G401 (cell line): ENCODE data around the gene CYP24A1. TPM values are rescaled to one million over a fixed set of nuclear protein-coding genes. Genes with fewer than 3 reads are reported as not detected.

Source experiments
- DNase-seq: peaks from one replicate; pipeline ENCODE4 v3.0.0-alpha.2; 2015; ENCODE audit warnings: low spot score
- in situ Hi-C: cut with HindIII; loops from 2 replicates; pipeline ENCODE4 v1.10.0; 2016; ENCODE audit warnings: low sequenced_read_pairs, mixed read lengths
- total RNA-seq: library from RNA; depleted of rRNA; stranded (reverse); fragments of >200 nt; shearing (Covaris generic); gene quantifications from 2 replicates; pipeline ENCODE4 v1.2.3, GENCODE V29; 2014; rRNA removed

The CYP24A1 gene
- total RNA-seq, 1 experiment from 2014 or later = 0.27 TPM

- DNase-seq = no peak
- in situ Hi-C loops = no loop called here
These were observed 68.1 kb downstream of the CYP24A1 start for GRCh38 chr20:54105653-54106052.

- DNase-seq = no peak
- in situ Hi-C loops = no loop called here
These were observed 69.0 kb downstream of the CYP24A1 start for GRCh38 chr20:54104781-54105180.

- in situ Hi-C loops = no loop called here
These were observed 69.8 kb downstream of the CYP24A1 start for GRCh38 chr20:54103762-54104600.

More at GRCh38 chr20:54103762-54104600, 69.8 kb downstream of the CYP24A1 start:
- DNase-seq = no peak

Other genes starting within 250 kb of the CYP24A1 start
- gene BCAS1, start 103.4 kb downstream of the CYP24A1 start, total RNA-seq = under 0.01 TPM in 1 of 2 replicates, not detected in the other
- gene PFDN4, start 34.1 kb upstream of the CYP24A1 start, total RNA-seq = 182 and 257 TPM in 2 replicates